Esophagus (tissue), 2 donors: ENCODE measurements around the gene AHNAK. TPM values are rescaled to one million over a fixed set of nuclear protein-coding genes. Genes with fewer than 3 reads are reported as not detected.

Experiments used
- H3K27ac ChIP-seq, 2 donors: one replicate each; pipeline ENCODE4 v1.5.1; 2013; ENCODE audit warnings: low read depth in 2 of 2, mild to moderate bottlenecking in 2 of 2, inconsistent platforms in 1 of 2, low read length in 1 of 2, moderate library complexity in 1 of 2
- H3K27me3 ChIP-seq, 2 donors: one replicate each; pipeline ENCODE4 v1.6.1; 2013; ENCODE audit warnings: low read length in 2 of 2, control low read depth in 1 of 2, mild to moderate bottlenecking in 1 of 2; ENCODE audit not compliant: insufficient read depth in 2 of 2, control insufficient read depth in 1 of 2
- H3K36me3 ChIP-seq, 2 donors: one replicate each; pipeline ENCODE4 v1.6.1; 2013; ENCODE audit warnings: low read length in 1 of 2; ENCODE audit not compliant: control insufficient read depth in 2 of 2, insufficient read depth in 2 of 2
- H3K4me1 ChIP-seq, 2 donors: one replicate each; pipeline ENCODE4 v1.6.1; 2013; ENCODE audit warnings: low read length in 1 of 2; ENCODE audit not compliant: control insufficient read depth in 2 of 2, insufficient read depth in 2 of 2
- H3K4me3 ChIP-seq, 2 donors: one replicate each; pipeline ENCODE4 v1.5.1; 2013; ENCODE audit warnings: low read length in 2 of 2, mild to moderate bottlenecking in 2 of 2, low read depth in 1 of 2, moderate library complexity in 1 of 2
- H3K9me3 ChIP-seq, 2 donors: one replicate each; pipeline ENCODE4 v1.6.1; 2013; ENCODE audit warnings: mild to moderate bottlenecking in 2 of 2, low read depth in 1 of 2, low read length in 1 of 2, moderate library complexity in 1 of 2; ENCODE audit not compliant: control insufficient read depth in 2 of 2, insufficient read depth in 1 of 2
- WGBS, 2 donors: extraction: QIAGEN DNeasy Blood & Tissue Kit; methylation state at CpG; one replicate each; pipeline ENCODE4 v1.1.7; 2013; 5-methylcytosine and 5-hydroxymethylcytosine counted together
- polyA plus RNA-seq, 2 donors: library from polyadenylated mRNA; stranded (reverse); fragments of 200-250 nt; gene quantifications; one replicate each; pipeline ENCODE4 v1.2.3, GENCODE V29; 2013
- donor health status: healthy with polysubstance abuse.
- donor health status: Bipolar disorder and iron deficiency.

AHNAK gene
- polyA plus RNA-seq, 2 donors: 168 to 195 TPM

DNA sequence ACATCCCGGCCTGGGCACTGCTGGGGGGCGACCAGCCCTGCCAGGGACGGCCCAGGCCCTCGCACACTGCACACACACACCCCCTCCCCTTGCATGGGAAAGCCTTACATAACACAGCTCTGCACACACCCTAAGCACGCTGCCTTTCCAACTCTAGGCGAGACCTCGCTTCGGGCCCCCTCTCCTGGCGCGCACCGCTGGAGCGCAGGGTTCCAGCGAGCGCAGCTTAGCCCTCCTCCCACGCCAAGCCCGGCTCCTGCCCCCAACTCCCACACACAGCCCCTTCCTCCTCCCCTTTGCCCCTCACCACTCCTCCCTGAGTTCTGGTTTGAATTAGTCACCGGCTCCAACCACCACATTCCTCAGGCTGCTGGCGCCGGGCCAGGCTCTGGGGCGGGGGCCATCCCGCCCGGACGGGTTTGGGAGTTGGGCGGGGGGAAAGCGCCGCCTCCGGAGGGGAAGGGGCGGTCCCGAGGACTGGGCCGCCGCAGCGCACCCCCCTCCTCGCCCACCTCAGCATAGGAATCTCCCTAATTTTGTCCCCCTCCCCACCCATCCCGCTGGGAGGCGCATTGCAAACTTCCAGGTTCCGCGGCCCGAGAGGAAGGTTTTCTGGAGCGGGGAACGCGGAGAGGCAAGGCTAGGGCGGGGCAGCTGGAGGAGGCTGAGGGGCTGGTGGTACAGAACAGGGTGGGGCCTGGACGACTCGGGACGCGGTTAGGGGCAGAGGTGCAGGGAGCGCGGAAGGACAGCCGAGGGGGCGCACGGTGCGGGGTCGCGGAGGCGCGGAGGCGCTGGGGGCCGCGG, 966 bp downstream of the AHNAK start:
- H3K36me3 ChIP-seq: peaks cover 0 to 12% of the 10 kb centered on the region in 2 donors
- peaks cover 8 to 20% of the 10 kb centered on the region in 2 donors for H3K4me1 ChIP-seq
- H3K27ac ChIP-seq: peak overlapping the region; percentile 99 to 100
- WGBS, 2 donors: 0 to 1% methylated on average over 54 to 59 of the region's 59 CpGs
- no peaks in the 10 kb centered on the region for H3K9me3 ChIP-seq
- H3K27me3 ChIP-seq: no peaks in the 10 kb centered on the region
- peak overlapping the region; percentile 82 to 98 for H3K4me3 ChIP-seq

DNA sequence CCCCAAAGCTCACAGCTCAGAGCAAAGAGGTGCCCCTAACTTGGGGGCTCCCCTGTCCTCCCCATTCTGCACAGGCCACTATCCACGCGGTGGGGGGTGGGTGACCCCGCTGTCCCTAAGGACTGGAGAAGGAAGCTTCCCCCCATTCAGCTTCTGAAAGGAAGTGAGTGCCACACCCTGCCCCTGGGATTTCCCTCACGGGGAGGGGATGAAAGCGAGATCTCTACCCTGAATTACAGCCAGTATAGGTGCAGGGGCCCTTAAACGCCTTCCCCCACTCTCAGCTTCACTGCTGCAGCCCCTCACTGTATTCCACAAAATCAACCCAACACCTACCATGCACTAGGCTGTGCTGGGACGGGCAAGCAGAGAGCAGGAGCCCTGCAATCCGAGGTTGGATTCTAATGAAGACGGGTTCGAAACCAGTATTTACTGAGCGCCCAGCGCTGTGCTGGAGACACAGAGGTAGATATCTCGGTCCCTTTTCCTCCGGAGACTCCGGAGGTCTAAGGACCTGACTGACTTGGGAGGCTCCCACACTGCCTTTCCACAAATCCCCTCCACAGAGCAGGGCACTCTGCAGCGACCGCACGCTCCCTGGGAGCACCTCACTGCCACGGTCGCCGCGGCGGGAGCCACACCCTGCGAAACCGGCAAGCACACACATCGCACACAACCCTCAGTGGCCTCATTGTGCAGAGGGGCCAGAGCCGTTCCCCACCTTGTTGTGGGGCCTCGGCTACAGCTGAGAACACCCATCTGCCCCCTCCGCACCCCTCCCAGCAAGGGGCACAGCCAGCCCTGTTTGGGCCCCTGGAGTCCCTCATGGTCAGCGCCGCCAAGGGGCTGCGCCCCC, 1.8 kb downstream of the AHNAK start:
- Histone ChIP-seq H3K27me3 (no peaks in the 10 kb centered on the region), H3K27ac (peak overlapping the region; percentile 99 to 100), H3K36me3 (peaks cover 0 to 12% of the 10 kb centered on the region in 2 donors), H3K4me3 (peak overlapping the region; percentile 82 to 98), H3K4me1 (peaks cover 9 to 26% of the 10 kb centered on the region in 2 donors), H3K9me3 (no peaks in the 10 kb centered on the region)
- 1 to 5% methylated on average over 29 to 32 of the region's 32 CpGs for WGBS, 2 donors

DNA sequence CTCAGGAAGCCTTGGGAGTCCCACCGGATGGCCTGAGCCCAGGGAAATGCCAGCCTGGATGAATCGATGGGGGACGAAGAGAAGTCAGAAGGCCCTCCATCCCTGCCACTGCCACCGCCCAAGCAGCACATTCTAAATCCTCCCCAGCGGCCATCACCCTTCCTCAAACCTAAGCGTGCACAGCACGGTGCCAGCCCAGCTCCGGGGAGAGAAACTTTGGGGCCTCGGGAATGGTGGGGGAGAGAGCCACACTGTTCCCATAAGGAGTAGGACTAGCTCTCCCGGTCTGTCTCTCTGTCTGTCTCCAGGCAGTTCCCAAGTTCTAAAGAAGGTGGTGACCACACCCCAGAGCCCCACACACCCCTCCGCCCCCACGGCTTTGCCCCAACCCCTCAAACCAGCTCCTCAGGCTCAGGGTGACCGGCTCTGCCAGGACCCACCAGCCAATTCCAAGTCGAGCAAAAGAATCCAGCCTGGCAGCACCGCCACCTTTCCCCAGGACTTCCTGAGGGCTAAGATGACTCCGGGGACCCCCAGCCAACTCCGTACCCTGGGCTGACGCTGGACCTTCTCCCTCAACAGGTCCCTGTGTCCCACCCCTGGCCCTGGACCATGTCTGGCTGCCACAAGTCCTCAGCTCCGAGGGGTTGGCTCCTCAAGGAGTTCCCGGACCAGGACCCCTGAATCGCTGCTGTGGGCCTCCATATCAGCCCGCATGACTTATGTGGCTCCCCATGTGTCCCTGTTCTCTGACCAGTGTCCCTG, 2.7 kb downstream of the AHNAK start:
- H3K4me3 ChIP-seq: peak overlapping the region; percentile 82 to 98
- 9 to 35% methylated on average over 22 of the region's 22 CpGs for WGBS, 2 donors
- no peaks in the 10 kb centered on the region for H3K27me3 ChIP-seq

DNA sequence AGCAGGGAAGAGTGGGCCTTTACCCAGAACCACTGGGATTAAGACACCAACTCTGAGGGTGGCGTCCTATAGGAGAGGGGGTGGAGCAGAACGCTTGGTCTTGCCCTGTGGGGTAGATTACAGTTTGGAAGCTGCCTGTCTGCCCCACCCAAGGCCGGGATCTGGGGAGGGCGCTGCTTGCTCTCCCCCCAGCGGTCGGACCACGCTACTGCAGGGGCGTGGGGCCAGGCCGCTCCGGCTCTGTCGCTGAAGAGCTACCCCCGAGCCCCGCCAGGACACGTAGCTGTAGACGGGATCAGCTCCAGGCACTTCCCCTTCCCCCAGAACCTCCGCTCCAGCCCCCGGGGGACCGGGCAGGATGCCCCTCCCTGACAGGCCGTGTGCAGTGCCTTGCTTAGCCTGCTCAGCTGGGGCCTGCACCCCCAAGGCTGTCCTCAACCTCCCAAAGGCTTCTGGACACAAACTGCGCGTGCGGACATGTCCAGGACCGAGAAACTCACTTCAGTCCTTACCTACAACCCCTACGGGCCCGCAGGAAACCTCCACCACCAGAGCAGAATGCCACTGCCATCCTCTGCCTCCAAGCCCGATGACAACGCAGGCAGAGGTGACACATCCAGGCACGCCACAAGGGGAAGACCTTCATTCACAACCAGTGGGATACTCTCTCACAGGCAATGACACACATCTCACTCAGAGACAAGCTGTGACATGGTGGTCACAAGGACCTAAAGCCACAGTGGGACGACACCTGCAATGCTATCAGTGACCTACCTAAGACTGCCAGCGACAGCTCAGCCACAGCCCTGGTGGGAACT, 3.6 kb downstream of the AHNAK start:
- Histone ChIP-seq H3K36me3 (peaks cover 0 to 15% of the 10 kb centered on the region in 2 donors), H3K27ac (peak overlapping the region; percentile 99 to 100), H3K9me3 (no peaks in the 10 kb centered on the region), H3K27me3 (no peaks in the 10 kb centered on the region), H3K4me3 (peak overlapping the region; percentile 82 to 98), H3K4me1 (peaks cover 19 to 33% of the 10 kb centered on the region in 2 donors)
- 1 to 10% methylated on average over 25 to 30 of the region's 30 CpGs for WGBS, 2 donors

More for the DNA sequence above, 2.7 kb downstream of the AHNAK start:
- Histone ChIP-seq H3K4me1 (peaks cover 15 to 28% of the 10 kb centered on the region in 2 donors), H3K9me3 (no peaks in the 10 kb centered on the region), H3K27ac (peak overlapping the region; percentile 99 to 100), H3K36me3 (peaks cover 0 to 12% of the 10 kb centered on the region in 2 donors)

DNA sequence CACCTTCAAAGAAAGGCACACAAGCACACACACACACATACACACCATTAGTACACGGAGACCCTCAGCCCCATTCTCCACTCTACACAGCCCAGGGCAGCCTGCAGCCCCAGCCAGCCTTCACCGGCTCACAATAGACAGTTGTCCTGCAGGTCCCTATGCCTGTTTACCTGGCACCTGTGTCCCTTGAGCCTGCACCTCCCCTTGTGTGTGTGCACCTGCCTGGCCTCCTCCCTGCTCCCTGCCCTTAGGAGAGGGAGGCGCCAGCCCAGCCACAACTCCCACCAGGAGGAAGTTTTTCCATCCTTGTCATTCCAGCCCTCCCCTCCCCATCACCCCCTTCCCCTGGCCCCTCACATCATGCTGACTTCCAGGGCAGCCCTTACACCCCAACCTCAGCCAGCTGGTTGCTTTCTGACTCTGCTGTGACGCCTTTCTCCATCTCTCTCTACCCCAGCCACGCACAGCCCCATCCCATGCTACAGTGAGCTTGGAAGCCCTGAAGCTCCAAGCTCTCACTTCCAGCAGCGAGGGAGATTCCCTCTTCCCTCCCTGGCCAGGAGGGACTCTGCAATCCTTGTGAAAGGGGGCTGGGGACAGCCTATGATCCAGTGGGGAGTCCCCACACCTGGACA, 4.4 kb downstream of the AHNAK start:
- Histone ChIP-seq H3K4me1 (peaks cover 20 to 35% of the 10 kb centered on the region in 2 donors), H3K36me3 (peaks cover 0 to 15% of the 10 kb centered on the region in 2 donors), H3K27me3 (no peaks in the 10 kb centered on the region), H3K4me3 (peak overlapping the region; percentile 82 to 98), H3K9me3 (no peaks in the 10 kb centered on the region), H3K27ac (peak overlapping the region; percentile 99 to 100)
- WGBS, 2 donors: 19 to 44% methylated on average over 6 of the region's 6 CpGs

DNA sequence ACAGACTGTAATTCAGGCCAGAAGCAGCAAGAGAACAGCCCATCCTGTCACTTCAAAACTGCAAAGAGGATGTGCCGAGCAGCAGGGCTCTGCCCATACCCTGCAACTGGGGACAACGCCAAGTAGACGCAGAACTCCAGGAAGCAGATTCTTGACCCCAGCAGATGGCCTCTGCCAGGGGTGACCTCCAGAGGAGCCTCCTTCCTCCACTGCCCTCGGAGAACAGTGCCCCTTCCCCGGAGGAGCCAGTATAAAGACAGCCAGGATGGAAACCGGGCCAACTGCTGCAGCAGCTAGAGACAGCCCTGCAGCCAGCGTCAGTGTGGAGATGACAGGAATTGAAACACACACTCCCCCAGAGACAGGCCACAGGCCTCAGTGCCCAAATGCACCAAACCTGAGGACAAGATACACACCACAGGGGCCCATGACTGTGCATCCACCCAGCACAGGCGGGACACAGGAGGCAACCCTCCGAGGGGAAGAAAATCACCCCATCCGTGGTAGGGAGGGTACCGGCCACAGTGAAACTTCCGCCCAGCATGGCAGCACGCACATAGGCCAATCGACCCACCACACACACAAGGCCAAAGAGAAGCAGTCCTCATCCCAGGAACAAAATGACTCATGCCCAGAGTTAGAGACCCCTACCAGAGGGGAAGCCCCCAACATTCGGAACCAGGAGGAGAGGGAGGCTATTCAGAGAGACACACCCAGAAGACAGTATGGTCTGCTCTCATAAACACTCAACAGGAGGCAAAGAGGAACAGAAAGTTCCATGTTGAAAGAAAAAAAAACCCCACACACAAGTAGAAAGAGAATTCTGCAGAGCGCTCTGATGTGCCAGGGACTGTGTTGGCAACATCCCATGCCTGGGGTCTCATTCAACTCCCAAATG, 5.6 kb downstream of the AHNAK start:
- H3K4me3 ChIP-seq: peak overlapping the region; percentile 32 to 82
- 10 to 21% methylated on average over 16 of the region's 16 CpGs for WGBS, 2 donors

DNA sequence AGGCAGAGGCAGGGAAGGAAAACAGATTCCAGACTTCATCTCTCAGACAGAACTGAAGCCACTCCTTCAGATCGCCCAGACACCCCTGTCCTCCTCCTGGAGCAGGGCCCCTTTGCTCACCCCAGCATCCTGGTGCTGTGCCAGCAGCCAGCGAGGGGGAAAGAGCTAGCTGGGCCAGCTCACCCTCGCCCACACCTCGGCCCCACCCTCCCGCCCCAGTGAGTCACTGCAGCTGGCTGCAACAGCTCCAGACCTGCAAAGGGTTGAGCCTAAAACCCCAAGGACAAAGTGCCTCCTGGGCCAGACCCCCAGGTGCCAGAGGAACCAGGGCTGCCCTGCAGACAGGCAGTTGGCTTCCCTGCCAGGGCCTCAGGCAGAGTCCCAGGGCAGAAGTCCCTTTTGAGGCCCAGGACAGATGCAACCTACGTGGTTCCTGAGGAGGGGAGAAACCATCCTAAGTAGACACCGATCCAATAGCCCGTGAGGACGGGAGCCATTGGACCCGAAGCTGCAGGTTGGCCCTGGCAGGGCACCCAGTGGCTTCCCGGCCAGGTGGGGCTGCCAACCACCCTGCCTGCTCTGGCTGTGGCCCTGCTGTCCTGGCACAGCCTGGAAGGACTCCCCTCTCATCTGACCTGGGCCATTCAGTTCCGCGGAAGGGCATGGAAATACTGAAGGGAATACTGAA, 7.2 kb downstream of the AHNAK start:
- Histone ChIP-seq H3K36me3 (peaks cover 5 to 29% of the 10 kb centered on the region in 2 donors), H3K4me3 (peak overlapping the region; percentile 19 to 82), H3K9me3 (no peaks in the 10 kb centered on the region), H3K27ac (peak overlapping the region; percentile 99 to 100), H3K27me3 (no peaks in the 10 kb centered on the region), H3K4me1 (peaks cover 20 to 35% of the 10 kb centered on the region in 2 donors)
- WGBS, 2 donors: 11 to 15% methylated on average over 13 of the region's 13 CpGs

More for the DNA sequence above, 5.6 kb downstream of the AHNAK start:
- no peaks in the 10 kb centered on the region for H3K9me3 ChIP-seq
- no peaks in the 10 kb centered on the region for H3K27me3 ChIP-seq
- H3K36me3 ChIP-seq: peaks cover 0 to 20% of the 10 kb centered on the region in 2 donors
- peaks cover 20 to 35% of the 10 kb centered on the region in 2 donors for H3K4me1 ChIP-seq
- peak overlapping the region; percentile 99 to 100 for H3K27ac ChIP-seq
